AG10803 (cell line): ENCODE measurements around the gene ZNF550.
A peak's percentile ranks its signal among the peaks of the same experiment; 100 is the strongest.

Source experiments
- DNase-seq: peaks from one replicate; pipeline ENCODE4 v3.0.0; 2010; ENCODE audit warnings: low read depth
- H3K4me3 ChIP-seq: 2 replicates; pipeline ENCODE4 v1.5.1; 2011; ENCODE audit warnings: mild to moderate bottlenecking, low read length, control low read depth
- TF ChIP-seq, protein P1 (sequence below): conservative IDR thresholded peaks from 2 replicates; pipeline ENCODE4 v1.5.1; 2011; ENCODE audit warnings: mild to moderate bottlenecking, low read length, control low read depth, inconsistent platforms

Gene ZNF550

DNA sequence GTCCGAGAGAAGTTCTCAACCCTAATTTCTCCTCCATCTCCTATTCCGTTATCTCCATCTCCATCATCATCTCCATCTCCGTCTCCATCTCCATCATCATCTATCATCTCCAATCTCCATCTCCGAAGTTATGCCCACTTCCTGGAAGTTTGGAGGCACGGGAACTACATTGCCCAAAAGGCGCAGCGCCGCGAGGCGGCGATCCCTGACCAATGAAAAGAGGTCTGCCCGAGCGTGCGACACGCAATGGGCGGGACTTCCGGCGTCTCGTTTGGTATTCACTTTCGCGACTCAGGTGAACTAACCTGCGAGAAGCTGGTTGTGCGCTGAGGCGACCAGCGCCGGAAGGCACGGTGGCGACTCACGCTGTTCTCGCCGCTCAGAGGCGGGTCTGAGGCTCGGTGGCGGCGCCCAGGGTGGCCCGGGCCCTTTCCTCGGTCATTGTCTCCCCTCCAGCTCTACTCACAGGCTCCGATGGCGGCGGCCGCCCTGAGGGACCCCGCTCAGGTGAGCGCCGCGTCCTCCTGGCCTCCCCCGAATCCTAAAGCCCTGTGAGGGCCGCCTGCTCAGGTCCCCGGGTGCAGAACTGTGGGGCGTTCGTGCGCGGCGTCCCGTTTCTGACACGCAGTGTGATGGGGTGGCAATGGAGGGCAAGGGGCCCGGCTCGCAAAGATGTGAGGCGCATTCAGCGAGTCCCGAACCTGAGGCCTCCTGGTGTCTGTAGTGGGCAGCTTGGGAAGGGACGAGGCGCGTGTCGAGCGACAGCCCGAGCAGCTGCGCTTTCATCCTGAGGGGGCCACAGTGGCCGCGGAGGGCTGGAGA, 72.0 kb downstream of the ZNF550 start, which contains the start of gene ZNF419:
Gene ZNF419 (plus strand): TSS at position 274 of the 822 bp plus-strand sequence. CDS start 201 bp downstream, at position 475.
- peak; percentile 81 for DNase-seq
- peak within 1 kb of the TSS; percentile 92 for H3K4me3 ChIP-seq
- TF ChIP-seq, protein P1, sequence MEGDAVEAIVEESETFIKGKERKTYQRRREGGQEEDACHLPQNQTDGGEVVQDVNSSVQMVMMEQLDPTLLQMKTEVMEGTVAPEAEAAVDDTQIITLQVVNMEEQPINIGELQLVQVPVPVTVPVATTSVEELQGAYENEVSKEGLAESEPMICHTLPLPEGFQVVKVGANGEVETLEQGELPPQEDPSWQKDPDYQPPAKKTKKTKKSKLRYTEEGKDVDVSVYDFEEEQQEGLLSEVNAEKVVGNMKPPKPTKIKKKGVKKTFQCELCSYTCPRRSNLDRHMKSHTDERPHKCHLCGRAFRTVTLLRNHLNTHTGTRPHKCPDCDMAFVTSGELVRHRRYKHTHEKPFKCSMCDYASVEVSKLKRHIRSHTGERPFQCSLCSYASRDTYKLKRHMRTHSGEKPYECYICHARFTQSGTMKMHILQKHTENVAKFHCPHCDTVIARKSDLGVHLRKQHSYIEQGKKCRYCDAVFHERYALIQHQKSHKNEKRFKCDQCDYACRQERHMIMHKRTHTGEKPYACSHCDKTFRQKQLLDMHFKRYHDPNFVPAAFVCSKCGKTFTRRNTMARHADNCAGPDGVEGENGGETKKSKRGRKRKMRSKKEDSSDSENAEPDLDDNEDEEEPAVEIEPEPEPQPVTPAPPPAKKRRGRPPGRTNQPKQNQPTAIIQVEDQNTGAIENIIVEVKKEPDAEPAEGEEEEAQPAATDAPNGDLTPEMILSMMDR, result peak; percentile 14; the same call in 1 of the 2 replicates
